HG03469 (cell line): ENCODE measurements around the gene KLK4.

ENCODE experiments used
- ATAC-seq: cut with Tn5 transposase; IDR thresholded peaks from one replicate; pipeline ENCODE4 v1.9.1; 2021; ENCODE audit warnings: mild to moderate bottlenecking, moderate library complexity, moderate number of reproducible peaks; ENCODE audit not compliant: unreplicated experiment

Gene KLK4

GRCh38 chr19:50882188-50882587 lies 29.0 kb downstream of the KLK4 start:
- ATAC-seq, result no peak

GRCh38 chr19:50880241-50880640 lies 31.0 kb downstream of the KLK4 start:
- no peak for ATAC-seq

GRCh38 chr19:50878851-50879250 lies 32.3 kb downstream of the KLK4 start:
- ATAC-seq, result no peak

DNA sequence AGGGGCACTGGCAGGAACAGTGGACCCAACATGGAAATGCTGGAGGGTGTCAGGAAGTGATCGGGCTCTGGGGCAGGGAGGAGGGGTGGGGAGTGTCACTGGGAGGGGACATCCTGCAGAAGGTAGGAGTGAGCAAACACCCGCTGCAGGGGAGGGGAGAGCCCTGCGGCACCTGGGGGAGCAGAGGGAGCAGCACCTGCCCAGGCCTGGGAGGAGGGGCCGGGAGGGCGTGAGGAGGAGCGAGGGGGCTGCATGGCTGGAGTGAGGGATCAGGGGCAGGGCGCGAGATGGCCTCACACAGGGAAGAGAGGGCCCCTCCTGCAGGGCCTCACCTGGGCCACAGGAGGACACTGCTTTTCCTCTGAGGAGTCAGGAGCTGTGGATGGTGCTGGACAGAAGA lies 33.9 kb downstream of the KLK4 start:
- ATAC-seq, result no peak

DNA sequence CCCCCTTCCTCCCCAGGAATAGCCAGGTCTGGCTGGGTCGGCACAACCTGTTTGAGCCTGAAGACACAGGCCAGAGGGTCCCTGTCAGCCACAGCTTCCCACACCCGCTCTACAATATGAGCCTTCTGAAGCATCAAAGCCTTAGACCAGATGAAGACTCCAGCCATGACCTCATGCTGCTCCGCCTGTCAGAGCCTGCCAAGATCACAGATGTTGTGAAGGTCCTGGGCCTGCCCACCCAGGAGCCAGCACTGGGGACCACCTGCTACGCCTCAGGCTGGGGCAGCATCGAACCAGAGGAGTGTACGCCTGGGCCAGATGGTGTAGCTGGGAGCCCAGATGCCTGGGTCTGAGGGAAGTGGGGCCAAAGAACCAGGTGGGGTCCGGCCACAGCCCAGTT lies 34.7 kb downstream of the KLK4 start:
- no peak for ATAC-seq

GRCh38 chr19:50875795-50876422 lies 35.3 kb downstream of the KLK4 start:
- ATAC-seq, result no peak

DNA sequence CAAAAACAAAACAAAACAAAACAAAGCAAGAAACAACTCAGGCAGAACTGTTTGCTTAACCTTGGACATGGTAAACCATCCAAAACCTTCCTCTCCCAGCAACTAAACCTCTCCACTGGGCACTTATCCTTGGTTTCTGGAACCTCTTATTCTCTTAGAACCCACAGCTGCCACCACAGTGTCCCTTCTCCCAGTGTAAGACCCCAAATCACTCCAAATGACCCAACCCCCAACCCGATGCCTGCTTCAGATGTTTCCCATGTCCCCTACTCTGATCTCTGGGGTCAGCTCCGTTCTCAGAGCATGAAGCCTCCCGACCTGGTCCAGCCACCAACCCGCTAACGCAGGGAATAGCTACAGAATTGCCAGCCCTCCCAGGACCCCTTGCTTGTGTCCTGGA lies 37.0 kb downstream of the KLK4 start:
- no peak for ATAC-seq

GRCh38 chr19:50873056-50873455 lies 38.1 kb downstream of the KLK4 start, which contains the start of gene KLK2:
Gene KLK2, plus strand, starts transcription at chr19:50873439. Its CDS starts 35 bp downstream, at chr19:50873474.
- no peak for ATAC-seq

DNA sequence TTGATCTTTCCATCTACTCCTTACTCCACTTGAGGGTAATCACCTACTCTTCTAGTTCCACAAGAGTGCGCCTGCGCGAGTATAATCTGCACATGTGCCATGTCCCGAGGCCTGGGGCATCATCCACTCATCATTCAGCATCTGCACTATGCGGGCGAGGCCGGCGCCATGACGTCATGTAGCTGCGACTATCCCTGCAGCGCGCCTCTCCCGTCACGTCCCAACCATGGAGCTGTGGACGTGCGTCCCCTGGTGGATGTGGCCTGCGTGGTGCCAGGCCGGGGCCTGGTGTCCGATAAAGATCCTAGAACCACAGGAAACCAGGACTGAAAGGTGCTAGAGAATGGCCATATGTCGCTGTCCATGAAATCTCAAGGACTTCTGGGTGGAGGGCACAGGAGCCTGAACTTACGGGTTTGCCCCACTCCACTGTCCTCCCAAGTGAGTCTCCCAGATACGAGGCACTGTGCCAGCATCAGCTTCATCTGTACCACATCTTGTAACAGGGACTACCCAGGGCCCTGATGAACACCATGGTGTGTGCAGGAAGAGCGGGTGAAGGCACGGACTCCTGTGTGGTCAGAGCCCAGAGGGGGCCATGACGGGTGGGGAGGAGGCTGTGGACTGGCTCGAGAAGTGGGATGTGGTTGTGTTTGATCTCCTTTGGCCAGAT lies 40.6 kb downstream of the KLK4 start:
- ATAC-seq, result no peak

DNA sequence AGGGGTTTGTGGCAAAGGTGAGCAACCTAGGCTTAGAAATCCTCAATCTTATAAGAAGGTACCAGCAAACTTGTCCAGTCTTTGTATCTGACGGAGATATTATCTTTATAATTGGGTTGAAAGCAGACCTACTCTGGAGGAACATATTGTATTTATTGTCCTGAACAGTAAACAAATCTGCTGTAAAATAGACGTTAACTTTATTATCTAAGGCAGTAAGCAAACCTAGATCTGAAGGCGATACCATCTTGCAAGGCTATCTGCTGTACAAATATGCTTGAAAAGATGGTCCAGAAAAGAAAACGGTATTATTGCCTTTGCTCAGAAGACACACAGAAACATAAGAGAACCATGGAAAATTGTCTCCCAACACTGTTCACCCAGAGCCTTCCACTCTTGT lies 41.7 kb downstream of the KLK4 start:
- ATAC-seq, result no peak

- no peak for ATAC-seq
These were observed 49.5 kb downstream of the KLK4 start for GRCh38 chr19:50861496-50862286.

DNA sequence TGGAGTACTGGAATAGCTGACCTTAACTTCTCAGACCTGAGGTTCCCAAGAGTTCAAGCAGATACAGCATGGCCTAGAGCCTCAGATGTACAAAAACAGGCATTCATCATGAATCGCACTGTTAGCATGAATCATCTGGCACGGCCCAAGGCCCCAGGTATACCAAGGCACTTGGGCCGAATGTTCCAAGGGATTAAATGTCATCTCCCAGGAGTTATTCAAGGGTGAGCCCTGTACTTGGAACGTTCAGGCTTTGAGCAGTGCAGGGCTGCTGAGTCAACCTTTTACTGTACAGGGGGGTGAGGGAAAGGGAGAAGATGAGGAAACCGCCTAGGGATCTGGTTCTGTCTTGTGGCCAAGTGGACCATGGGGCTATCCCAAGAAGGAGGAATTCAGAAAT lies 50.2 kb downstream of the KLK4 start:
- no peak for ATAC-seq

- ATAC-seq, result no peak
These were observed 51.3 kb downstream of the KLK4 start for GRCh38 chr19:50859849-50860248.

DNA sequence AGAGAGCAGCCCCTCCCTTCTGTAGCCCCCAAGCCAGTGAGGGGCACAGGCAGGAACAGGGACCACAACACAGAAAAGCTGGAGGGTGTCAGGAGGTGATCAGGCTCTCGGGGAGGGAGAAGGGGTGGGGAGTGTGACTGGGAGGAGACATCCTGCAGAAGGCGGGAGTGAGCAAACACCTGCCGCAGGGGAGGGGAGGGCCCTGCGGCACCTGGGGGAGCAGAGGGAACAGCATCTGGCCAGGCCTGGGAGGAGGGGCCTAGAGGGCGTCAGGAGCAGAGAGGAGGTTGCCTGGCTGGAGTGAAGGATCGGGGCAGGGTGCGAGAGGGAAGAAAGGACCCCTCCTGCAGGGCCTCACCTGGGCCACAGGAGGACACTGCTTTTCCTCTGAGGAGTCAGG lies 52.3 kb downstream of the KLK4 start:
- no peak for ATAC-seq

- ATAC-seq, result no peak
These were observed 53.8 kb downstream of the KLK4 start for GRCh38 chr19:50857366-50857765.
